Liver (tissue), 3 donors: Measurements from ENCODE around the gene MGRN1.

Experiments used
- ATF3 ChIP-seq: IDR thresholded peaks from 2 replicates; pipeline ENCODE4 v1.6.1; 2016; ENCODE audit warnings: antibody characterized with exemption
- CTCF ChIP-seq: fragments of 150-350 bp; IDR thresholded peaks from 2 replicates; pipeline ENCODE4 v1.5.1; 2017; ENCODE audit warnings: improper control_type of control experiment, low read depth, low read length; ENCODE audit not compliant: missing input control
- EGR1 ChIP-seq, 2 donors: IDR thresholded peaks; 2 replicates each; pipeline ENCODE4 v1.6.1; 2016 to 2018; ENCODE audit warnings: antibody characterized with exemption in 2 of 2, low read depth in 2 of 2
- FOXA1 ChIP-seq: IDR thresholded peaks from 2 replicates; pipeline ENCODE4 v1.6.1; 2016; ENCODE audit warnings: antibody characterized with exemption
- GABPA ChIP-seq, 2 donors: IDR thresholded peaks in 1 of 2; conservative IDR thresholded peaks in 1 of 2; 2 replicates each; pipeline ENCODE4 v1.6.1; 2016; ENCODE audit warnings: antibody characterized with exemption in 2 of 2, mild to moderate bottlenecking in 1 of 2, moderate library complexity in 1 of 2
- RAD21 ChIP-seq, 2 donors: IDR thresholded peaks; 2 replicates each; pipeline ENCODE4 v1.6.1; 2016; ENCODE audit warnings: antibody characterized with exemption in 2 of 2, mild to moderate bottlenecking in 2 of 2
- RXRA ChIP-seq, 2 donors: IDR thresholded peaks; 2 replicates each; pipeline ENCODE4 v1.6.1; 2017 to 2018; ENCODE audit warnings: antibody characterized with exemption in 2 of 2, mild to moderate bottlenecking in 1 of 2
- SP1 ChIP-seq: IDR thresholded peaks from 2 replicates; pipeline ENCODE4 v1.6.1; 2018; ENCODE audit warnings: antibody characterized with exemption, mild to moderate bottlenecking
- TAF1 ChIP-seq: conservative IDR thresholded peaks from 2 replicates; pipeline ENCODE4 v1.6.1; 2016; ENCODE audit warnings: antibody characterized with exemption, mild to moderate bottlenecking
- YY1 ChIP-seq: IDR thresholded peaks from 2 replicates; pipeline ENCODE4 v1.6.1; 2016; ENCODE audit warnings: antibody characterized with exemption, mild to moderate bottlenecking
- ZBTB33 ChIP-seq: IDR thresholded peaks from 2 replicates; pipeline ENCODE4 v1.6.1; 2016; ENCODE audit warnings: antibody characterized with exemption
- donor health status: healthy.
- donor health status: healthy.

- no peak for TF ChIP-seq CTCF
- TF ChIP-seq FOXA1 = no peak
- TF ChIP-seq ATF3 = no peak
- no peak for TF ChIP-seq SP1
- TF ChIP-seq TAF1 = no peak
- TF ChIP-seq GABPA (IDR thresholded peaks at IDR 0.05 in 1 of 2, conservative IDR thresholded peaks at IDR 0.05 in 1 of 2) = no peak
- no peak for TF ChIP-seq ZBTB33
- TF ChIP-seq RXRA (IDR thresholded peaks at IDR 0.05) = no peak
- TF ChIP-seq YY1 = no peak
- no peak for TF ChIP-seq RAD21 (IDR thresholded peaks at IDR 0.05)
- no peak for TF ChIP-seq EGR1 (IDR thresholded peaks at IDR 0.05; ENCODE audit: low read depth in 2 of 2)
Observed at GRCh38 chr16:4626396-4626795, 1.8 kb downstream of the MGRN1 start.
